Fibroblast of lung (primary cell): ENCODE data around the gene CCDC85C.

Source experiments
- EZH2 ChIP-seq: IDR thresholded peaks from 2 replicates; pipeline ENCODE4 v1.5.1; 2012; ENCODE audit warnings: low read length, control low read depth, mild to moderate bottlenecking; ENCODE audit errors: missing control alignments
- TF ChIP-seq, protein P1 (sequence below), 2 donors: IDR thresholded peaks in 1 of 2; conservative IDR thresholded peaks in 1 of 2; 1 replicate in 1 of 2; 2 replicates in 1 of 2; pipeline ENCODE4 v1.5.1; 2011 to 2012; ENCODE audit warnings: low read length in 2 of 2, control low read depth in 1 of 2, inconsistent platforms in 1 of 2, low read depth in 1 of 2, mild to moderate bottlenecking in 1 of 2

DNA sequence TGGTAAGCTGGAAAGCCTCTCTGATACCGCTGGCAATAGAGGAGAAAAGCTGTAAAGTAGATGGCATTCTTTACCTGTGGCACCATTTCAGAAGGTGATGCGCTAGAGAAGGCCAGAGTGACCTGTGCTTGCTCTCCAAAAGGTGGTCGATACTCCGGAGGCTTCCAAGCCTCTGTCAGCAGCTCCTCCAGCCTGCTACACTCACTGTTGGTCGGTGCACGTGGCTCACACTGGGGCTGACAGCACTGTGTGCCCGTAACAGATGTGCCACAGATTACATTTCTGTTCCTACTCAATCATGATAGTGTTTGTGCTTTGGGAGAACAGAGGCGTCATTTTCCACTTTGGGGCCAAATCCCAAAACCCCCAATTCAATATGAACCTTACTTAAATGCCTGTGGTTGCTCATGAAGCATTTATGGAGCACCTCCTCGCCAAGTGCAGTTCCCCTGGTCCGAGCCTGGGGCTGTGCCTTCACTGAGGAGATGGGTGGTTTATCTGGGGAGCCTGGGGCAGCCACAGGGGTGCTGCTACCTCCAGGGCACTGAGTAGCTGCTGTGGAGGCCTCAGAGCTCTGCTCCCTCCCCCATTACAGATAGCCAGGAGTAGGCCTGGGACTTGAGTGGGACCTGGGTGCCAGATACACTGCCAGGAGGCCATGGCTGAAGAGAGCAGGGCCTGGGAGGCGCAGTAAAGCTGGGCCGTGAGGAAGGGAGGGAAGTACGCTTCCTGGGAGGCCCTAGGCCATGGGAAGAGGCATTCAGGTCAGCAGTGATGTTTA lies 96.0 kb downstream of the CCDC85C start:
- TF ChIP-seq, protein P1, sequence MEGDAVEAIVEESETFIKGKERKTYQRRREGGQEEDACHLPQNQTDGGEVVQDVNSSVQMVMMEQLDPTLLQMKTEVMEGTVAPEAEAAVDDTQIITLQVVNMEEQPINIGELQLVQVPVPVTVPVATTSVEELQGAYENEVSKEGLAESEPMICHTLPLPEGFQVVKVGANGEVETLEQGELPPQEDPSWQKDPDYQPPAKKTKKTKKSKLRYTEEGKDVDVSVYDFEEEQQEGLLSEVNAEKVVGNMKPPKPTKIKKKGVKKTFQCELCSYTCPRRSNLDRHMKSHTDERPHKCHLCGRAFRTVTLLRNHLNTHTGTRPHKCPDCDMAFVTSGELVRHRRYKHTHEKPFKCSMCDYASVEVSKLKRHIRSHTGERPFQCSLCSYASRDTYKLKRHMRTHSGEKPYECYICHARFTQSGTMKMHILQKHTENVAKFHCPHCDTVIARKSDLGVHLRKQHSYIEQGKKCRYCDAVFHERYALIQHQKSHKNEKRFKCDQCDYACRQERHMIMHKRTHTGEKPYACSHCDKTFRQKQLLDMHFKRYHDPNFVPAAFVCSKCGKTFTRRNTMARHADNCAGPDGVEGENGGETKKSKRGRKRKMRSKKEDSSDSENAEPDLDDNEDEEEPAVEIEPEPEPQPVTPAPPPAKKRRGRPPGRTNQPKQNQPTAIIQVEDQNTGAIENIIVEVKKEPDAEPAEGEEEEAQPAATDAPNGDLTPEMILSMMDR (conservative IDR thresholded peaks at IDR 0.05 in 1 of 2, IDR thresholded peaks at IDR 0.05 in 1 of 2; ENCODE audit: low read depth in 1 of 2, low read length in 2 of 2) = no peak
- TF ChIP-seq EZH2 = no peak
